Spinal cord (tissue), 10 donors: Measurements from ENCODE around the gene FHL2. TPM values are rescaled to one million over a fixed set of nuclear protein-coding genes. Genes with fewer than 3 reads are reported as not detected.

Experiments
- DNase-seq, 6 donors: peaks; one replicate each; pipeline versions ENCODE4 v3.0.0 to v3.0.0-alpha.2; 2013 to 2015; ENCODE audit warnings: low spot score in 6 of 6, low read depth in 4 of 6
- H3K27ac ChIP-seq: one replicate; pipeline ENCODE4 v1.5.1; 2013; ENCODE audit warnings: low read depth, low read length, control low read depth
- H3K27me3 ChIP-seq: one replicate; pipeline ENCODE4 v1.6.1; 2013; ENCODE audit warnings: low read length; ENCODE audit not compliant: control insufficient read depth, insufficient read depth
- H3K36me3 ChIP-seq: one replicate; pipeline ENCODE4 v1.6.1; 2013; ENCODE audit warnings: low read length; ENCODE audit not compliant: control insufficient read depth, insufficient read depth
- H3K4me1 ChIP-seq: one replicate; pipeline ENCODE4 v1.6.1; 2013; ENCODE audit warnings: low read length; ENCODE audit not compliant: control insufficient read depth, insufficient read depth
- H3K4me3 ChIP-seq: one replicate; pipeline ENCODE4 v1.5.1; 2013; ENCODE audit warnings: low read depth, low read length, control low read depth
- H3K9me3 ChIP-seq: one replicate; pipeline ENCODE4 v1.6.1; 2013; ENCODE audit warnings: low read length; ENCODE audit not compliant: control insufficient read depth, insufficient read depth
- WGBS: methylation state at CpG from one replicate; pipeline ENCODE4 v1.1.5; 2013; ENCODE audit warnings: missing lambda C conversion rate; ENCODE audit not compliant: insufficient coverage; 5-methylcytosine and 5-hydroxymethylcytosine counted together
- polyA plus RNA-seq, 2 donors: library from polyadenylated mRNA; unstranded; fragments of 120-200 nt; gene quantifications; one replicate each; pipeline ENCODE4 v1.2.1, GENCODE V29; 2013; ENCODE audit not compliant: insufficient read length in 2 of 2
- total RNA-seq, 2 donors: library from RNA; depleted of rRNA in 1 of 2; stranded (reverse); fragments of 120-200 nt in 1 of 2; fragments of >200 nt in 1 of 2; gene quantifications; one replicate each; pipeline versions ENCODE4 v1.2.3 to v1.2.4, GENCODE V29; 2013 to 2014
- donor health status: healthy.

Gene FHL2
- total and polyA plus RNA-seq, 4 donors, result 7.7 to 23.4 (median 15.4) TPM

- H3K27ac ChIP-seq, result peak overlapping the region; percentile 67
- peaks cover 10% of the 10 kb centered on the region for H3K4me1 ChIP-seq
Measured at GRCh38 chr2:105375001-105375561, 23.8 kb downstream of the FHL2 start.

DNA sequence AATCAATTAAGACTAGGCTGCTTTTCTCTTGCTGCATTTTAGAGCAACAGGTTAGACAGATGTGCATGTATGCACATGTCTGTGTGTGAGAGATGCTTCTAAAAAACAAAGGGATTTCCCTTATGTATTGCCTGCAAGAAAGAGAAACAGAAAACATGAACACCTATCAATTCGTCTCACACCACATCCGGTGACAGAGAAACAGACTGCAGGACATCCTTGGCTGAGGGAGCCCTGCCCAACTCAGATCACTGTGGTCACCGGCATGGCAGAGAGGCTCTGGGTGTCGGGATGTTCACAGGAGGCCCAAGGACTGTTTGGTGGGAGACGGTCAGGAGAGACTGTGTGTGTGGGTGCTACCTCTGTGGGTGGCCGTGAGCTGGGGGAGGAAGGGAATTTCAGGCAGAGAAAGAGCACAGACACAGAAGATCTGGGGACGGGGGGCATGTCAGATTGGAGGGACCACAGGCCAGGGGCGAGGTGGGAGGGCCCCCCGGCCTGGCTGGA lies 24.9 kb downstream of the FHL2 start:
- no peaks in the 10 kb centered on the region for H3K36me3 ChIP-seq

More at GRCh38 chr2:105375001-105375561, 23.8 kb downstream of the FHL2 start:
- no peak overlapping the region for H3K4me3 ChIP-seq
- no peaks in the 10 kb centered on the region for H3K27me3 ChIP-seq
- 84% methylated on average over 8 of the region's 15 CpGs for WGBS
- no peaks in the 10 kb centered on the region for H3K36me3 ChIP-seq
- peak in 1 of 6 donors; percentile 50 for DNase-seq
- H3K9me3 ChIP-seq, result no peaks in the 10 kb centered on the region

DNA sequence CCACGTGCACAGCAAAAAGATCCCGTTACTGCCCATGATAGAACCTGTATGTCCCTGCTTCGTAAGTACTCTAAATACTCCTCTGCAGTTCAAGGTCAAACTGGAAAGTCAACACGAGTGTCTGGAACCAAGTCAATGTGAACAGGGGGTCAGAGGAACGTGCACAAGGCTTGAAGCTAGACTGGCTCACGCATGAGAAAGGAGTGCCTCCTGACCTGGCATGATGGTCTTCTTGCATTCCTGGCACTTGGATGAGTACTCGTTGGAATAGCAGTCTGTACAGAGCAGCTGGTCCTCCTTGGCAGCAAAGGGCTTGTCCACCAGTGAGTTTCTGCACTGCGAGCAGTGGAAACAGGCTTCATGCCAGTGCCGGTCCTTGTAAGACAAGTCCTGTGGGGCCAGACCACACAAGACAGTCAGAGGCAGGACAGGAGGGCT lies 25.5 kb downstream of the FHL2 start:
- Histone ChIP-seq H3K4me3 (no peak overlapping the region), H3K27me3 (no peaks in the 10 kb centered on the region), H3K36me3 (no peaks in the 10 kb centered on the region), H3K9me3 (no peaks in the 10 kb centered on the region), H3K4me1 (peaks cover 14% of the 10 kb centered on the region), H3K27ac (no peak overlapping the region)
- peak in 1 of 6 donors; percentile 61 for DNase-seq
- 62% methylated on average over 9 of the region's 9 CpGs for WGBS

More for the DNA sequence above, 24.9 kb downstream of the FHL2 start:
- no peak for DNase-seq
- Histone ChIP-seq H3K4me1 (peaks cover 15% of the 10 kb centered on the region), H3K27me3 (no peaks in the 10 kb centered on the region), H3K9me3 (no peaks in the 10 kb centered on the region), H3K4me3 (no peak overlapping the region), H3K27ac (peak overlapping the region; percentile 67)
- 94% methylated on average over 9 of the region's 9 CpGs for WGBS

DNA sequence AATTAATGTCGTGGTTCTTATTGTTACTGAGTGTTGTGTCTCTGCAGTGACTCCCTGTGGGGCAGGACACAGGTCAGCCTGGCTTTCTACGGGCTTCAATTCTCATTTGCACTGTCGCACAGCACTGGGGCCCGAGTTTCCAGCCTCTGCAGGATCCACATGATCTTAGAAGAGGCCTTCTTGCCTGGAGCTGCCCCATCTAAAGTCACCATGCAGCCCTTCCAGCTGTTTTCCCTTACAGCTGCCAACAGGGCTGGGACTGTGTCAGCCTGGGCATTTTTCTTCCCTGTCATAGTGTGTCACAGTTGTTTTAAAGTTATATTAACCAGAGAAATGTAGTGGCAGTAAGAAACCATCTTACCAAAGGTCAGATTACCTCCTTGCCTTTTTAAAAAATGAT lies 27.0 kb downstream of the FHL2 start:
- H3K36me3 ChIP-seq, result no peaks in the 10 kb centered on the region
- no peaks in the 10 kb centered on the region for H3K27me3 ChIP-seq
- no peak for DNase-seq
- H3K27ac ChIP-seq, result no peak overlapping the region
- WGBS, result 61% methylated on average over 4 of the region's 4 CpGs
- H3K4me3 ChIP-seq, result no peak overlapping the region
- peaks cover 12% of the 10 kb centered on the region for H3K4me1 ChIP-seq
- H3K9me3 ChIP-seq, result no peaks in the 10 kb centered on the region

- Histone ChIP-seq H3K27me3 (no peaks in the 10 kb centered on the region), H3K36me3 (no peaks in the 10 kb centered on the region), H3K4me3 (no peak overlapping the region), H3K9me3 (no peaks in the 10 kb centered on the region), H3K4me1 (peaks cover 12% of the 10 kb centered on the region), H3K27ac (no peak overlapping the region)
- no peak for DNase-seq
- 81% methylated on average over 9 of the region's 10 CpGs for WGBS
Measured at GRCh38 chr2:105371156-105371555, 27.7 kb downstream of the FHL2 start.

DNA sequence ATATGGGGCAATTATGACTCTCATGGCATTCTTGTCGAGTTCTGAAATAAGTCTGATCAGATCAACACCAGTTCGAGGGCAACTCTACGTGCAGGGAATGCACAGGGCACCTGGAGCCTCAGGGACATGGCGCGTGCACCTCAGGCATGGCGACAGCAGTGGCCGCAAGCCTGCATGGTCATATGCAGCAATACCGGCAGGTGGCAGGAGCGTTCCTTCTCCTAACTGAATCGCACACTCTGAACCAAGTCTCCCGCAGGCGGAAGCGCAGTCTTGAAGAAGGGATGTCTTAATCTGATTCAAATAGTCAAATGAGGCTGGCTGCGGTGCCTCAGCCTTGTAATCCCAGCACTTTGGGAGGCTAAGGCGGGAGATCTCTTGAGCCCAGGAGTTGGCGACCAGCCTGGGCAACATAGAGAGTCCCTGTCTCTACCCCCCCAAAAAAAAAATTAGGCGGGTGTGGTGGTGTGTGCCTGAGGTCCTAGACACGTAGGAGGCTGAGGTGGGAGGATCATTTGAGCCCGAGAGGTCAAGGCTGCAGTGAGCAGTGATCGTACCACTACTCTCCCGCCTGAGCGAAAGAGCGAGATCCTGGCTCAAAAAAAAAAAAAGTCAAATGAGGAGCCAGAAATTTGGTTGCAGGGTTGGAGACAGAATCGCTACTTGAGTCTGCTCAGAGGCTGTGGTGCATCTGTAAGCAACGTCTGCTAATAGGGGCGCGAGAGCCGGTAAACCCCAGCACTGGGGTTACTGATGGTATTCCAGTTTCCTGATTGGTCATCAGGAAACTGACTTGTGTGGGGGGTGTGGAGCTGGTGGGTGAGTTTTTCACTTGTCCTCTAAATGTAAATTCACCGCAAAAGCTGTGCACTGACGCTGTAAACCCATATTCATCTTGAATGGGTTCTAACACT lies 28.8 kb downstream of the FHL2 start:
- Histone ChIP-seq H3K9me3 (no peaks in the 10 kb centered on the region), H3K4me3 (no peak overlapping the region), H3K27ac (no peak overlapping the region), H3K36me3 (no peaks in the 10 kb centered on the region), H3K27me3 (no peaks in the 10 kb centered on the region), H3K4me1 (peaks cover 12% of the 10 kb centered on the region)
- DNase-seq, result peak; percentile 69 to 97 (median 76)
- 45% methylated on average over 23 of the region's 30 CpGs for WGBS

DNA sequence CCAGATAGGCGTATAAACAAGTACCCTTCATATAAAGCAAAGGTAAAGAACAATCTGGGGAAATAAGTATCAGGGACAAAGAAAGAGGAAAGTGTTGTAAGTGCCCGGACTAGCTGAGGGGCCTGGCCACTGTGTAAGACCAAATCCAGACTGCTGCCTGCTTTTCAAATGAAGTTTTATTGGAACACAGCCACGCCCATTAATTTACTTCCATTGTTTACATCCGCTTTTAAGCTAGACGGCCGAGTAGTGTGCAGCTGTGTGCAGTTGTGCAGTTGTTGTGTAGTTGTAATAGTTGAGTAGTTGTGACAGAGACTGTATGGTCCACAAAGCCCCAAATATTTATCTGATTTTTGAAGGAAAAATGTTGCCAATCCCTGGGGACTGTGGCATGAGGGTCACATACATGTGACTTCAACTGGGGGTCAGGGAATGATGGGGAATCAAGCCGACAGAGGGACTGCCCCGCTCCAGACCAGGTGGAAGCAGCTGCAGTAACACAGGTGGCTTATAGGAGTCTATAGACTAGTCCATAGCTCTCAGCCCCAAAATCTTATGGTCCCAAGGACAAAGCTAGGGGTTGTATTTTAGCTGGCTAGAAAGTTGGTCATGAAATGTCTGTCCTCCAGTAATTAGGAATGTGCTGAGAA lies 30.0 kb downstream of the FHL2 start:
- 94% methylated on average over 3 of the region's 8 CpGs for WGBS
- H3K36me3 ChIP-seq, result no peaks in the 10 kb centered on the region
- H3K4me3 ChIP-seq, result no peak overlapping the region
- H3K27ac ChIP-seq, result no peak overlapping the region
- no peaks in the 10 kb centered on the region for H3K27me3 ChIP-seq
- no peak for DNase-seq
- peaks cover 12% of the 10 kb centered on the region for H3K4me1 ChIP-seq
- H3K9me3 ChIP-seq, result no peaks in the 10 kb centered on the region

GRCh38 chr2:105365206-105365605 lies 33.6 kb downstream of the FHL2 start:
- Histone ChIP-seq H3K4me3 (no peak overlapping the region), H3K27me3 (no peaks in the 10 kb centered on the region), H3K36me3 (no peaks in the 10 kb centered on the region), H3K4me1 (peaks cover 13% of the 10 kb centered on the region), H3K9me3 (no peaks in the 10 kb centered on the region), H3K27ac (no peak overlapping the region)
- 100% methylated on average over 2 of the region's 3 CpGs for WGBS
- DNase-seq, result no peak

DNA sequence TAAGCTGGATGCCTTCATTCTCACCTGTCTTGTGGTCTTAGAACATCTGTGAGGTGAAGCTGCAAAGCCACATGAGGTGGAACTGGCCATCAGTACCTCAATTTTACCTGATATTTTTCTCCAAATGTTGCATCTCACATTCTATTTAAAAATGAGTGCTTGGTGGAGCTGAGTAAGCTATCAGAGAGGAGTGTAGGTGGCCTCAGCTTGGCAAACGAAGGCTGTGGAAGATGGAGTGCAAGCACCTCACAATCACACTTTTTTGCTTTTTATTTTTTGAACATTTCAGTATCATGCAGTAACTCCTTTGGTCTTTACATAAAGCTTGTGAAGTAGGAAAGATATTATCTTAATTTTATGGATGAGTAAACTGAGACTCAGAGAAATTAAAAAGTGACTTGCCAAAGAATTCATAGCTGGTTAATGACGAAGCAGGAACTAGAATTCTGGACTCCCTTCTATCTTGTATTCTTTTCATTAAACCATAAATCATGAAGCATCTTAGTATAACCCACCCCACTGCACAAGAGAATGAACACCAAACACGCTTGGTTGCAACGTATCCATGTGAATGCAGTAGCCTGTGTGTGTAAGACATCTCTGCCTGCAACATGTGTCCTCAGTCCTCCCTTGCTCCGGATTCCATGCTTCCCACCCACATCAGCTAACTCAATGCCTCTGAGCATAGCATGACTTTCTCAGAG lies 34.3 kb downstream of the FHL2 start:
- Histone ChIP-seq H3K27me3 (no peaks in the 10 kb centered on the region), H3K36me3 (no peaks in the 10 kb centered on the region), H3K9me3 (no peaks in the 10 kb centered on the region), H3K27ac (no peak overlapping the region), H3K4me1 (peaks cover 7% of the 10 kb centered on the region), H3K4me3 (no peak overlapping the region)
- no peak for DNase-seq
- WGBS, result 100% methylated on average over 3 of the region's 5 CpGs
